HCT116 (cell line): ENCODE data around the gene MGAT4C.

Experiments used
- EZH2phosphoT487 ChIP-seq: fragments of 200-600 bp; IDR thresholded peaks from 2 replicates; pipeline ENCODE4 v1.6.1; 2018; ENCODE audit warnings: antibody characterized with exemption, borderline replicate concordance
- JUND ChIP-seq: IDR thresholded peaks from 2 replicates; pipeline ENCODE4 v1.6.1; 2012
- POLR2A ChIP-seq: IDR thresholded peaks from 2 replicates; pipeline ENCODE4 v1.7.0; 2011; ENCODE audit warnings: borderline replicate concordance; ENCODE audit not compliant: insufficient read depth, insufficient read length; ENCODE audit errors: extremely low read depth
- SIN3A ChIP-seq: IDR thresholded peaks from 2 replicates; pipeline ENCODE4 v1.6.1; 2012; ENCODE audit warnings: low read depth
- SP1 ChIP-seq: IDR thresholded peaks from 2 replicates; pipeline ENCODE4 v1.6.1; 2012; ENCODE audit warnings: low read depth
- ZFX ChIP-seq: fragments of 450-650 bp; IDR thresholded peaks from 2 replicates; pipeline ENCODE4 v1.6.1; 2017
- TF ChIP-seq, protein P1 (sequence below), 3 experiments: fragments of 200-600 bp in 1 of 3; sonication (generic) in 1 of 3; IDR thresholded peaks in 2 of 3; conservative IDR thresholded peaks in 1 of 3; 2 replicates each; pipeline ENCODE4 v1.5.1; 2012 to 2017; ENCODE audit warnings: low read depth in 2 of 3, low read length in 2 of 3, antibody characterized with exemption in 1 of 3, borderline replicate concordance in 1 of 3, control low read depth in 1 of 3, mild to moderate bottlenecking in 1 of 3, mixed read lengths in 1 of 3, mixed run types in 1 of 3, moderate library complexity in 1 of 3; ENCODE audit not compliant: insufficient read depth in 1 of 3
- TF ChIP-seq, protein P2 (sequence below): IDR thresholded peaks from 2 replicates; pipeline ENCODE4 v1.6.1; 2012

- TF ChIP-seq POLR2A: no peak
- TF ChIP-seq, protein P1, sequence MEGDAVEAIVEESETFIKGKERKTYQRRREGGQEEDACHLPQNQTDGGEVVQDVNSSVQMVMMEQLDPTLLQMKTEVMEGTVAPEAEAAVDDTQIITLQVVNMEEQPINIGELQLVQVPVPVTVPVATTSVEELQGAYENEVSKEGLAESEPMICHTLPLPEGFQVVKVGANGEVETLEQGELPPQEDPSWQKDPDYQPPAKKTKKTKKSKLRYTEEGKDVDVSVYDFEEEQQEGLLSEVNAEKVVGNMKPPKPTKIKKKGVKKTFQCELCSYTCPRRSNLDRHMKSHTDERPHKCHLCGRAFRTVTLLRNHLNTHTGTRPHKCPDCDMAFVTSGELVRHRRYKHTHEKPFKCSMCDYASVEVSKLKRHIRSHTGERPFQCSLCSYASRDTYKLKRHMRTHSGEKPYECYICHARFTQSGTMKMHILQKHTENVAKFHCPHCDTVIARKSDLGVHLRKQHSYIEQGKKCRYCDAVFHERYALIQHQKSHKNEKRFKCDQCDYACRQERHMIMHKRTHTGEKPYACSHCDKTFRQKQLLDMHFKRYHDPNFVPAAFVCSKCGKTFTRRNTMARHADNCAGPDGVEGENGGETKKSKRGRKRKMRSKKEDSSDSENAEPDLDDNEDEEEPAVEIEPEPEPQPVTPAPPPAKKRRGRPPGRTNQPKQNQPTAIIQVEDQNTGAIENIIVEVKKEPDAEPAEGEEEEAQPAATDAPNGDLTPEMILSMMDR (IDR thresholded peaks at IDR 0.05 in 2 of 3, conservative IDR thresholded peaks at IDR 0.05 in 1 of 3; ENCODE audit: borderline replicate concordance in 1 of 3, insufficient read depth in 1 of 3, low read depth in 2 of 3, low read length in 2 of 3): peak in 2 of 3 experiments; percentile 15 to 29; a peak in 2 of 6 replicates
- no peak for TF ChIP-seq EZH2phosphoT487
- TF ChIP-seq, protein P2, sequence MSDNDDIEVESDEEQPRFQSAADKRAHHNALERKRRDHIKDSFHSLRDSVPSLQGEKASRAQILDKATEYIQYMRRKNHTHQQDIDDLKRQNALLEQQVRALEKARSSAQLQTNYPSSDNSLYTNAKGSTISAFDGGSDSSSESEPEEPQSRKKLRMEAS: no peak
- TF ChIP-seq JUND: no peak
- TF ChIP-seq SP1: no peak
- no peak for TF ChIP-seq ZFX
- no peak for TF ChIP-seq SIN3A
These were observed 69.7 kb downstream of the MGAT4C start for GRCh38 chr12:86186449-86186848.
